ENCODE data around the gene SYNE2.

GRCh38 chr14:63993992-63994391 is 141.2 kb downstream of the SYNE2 start:
- TF ChIP-seq, protein P1, sequence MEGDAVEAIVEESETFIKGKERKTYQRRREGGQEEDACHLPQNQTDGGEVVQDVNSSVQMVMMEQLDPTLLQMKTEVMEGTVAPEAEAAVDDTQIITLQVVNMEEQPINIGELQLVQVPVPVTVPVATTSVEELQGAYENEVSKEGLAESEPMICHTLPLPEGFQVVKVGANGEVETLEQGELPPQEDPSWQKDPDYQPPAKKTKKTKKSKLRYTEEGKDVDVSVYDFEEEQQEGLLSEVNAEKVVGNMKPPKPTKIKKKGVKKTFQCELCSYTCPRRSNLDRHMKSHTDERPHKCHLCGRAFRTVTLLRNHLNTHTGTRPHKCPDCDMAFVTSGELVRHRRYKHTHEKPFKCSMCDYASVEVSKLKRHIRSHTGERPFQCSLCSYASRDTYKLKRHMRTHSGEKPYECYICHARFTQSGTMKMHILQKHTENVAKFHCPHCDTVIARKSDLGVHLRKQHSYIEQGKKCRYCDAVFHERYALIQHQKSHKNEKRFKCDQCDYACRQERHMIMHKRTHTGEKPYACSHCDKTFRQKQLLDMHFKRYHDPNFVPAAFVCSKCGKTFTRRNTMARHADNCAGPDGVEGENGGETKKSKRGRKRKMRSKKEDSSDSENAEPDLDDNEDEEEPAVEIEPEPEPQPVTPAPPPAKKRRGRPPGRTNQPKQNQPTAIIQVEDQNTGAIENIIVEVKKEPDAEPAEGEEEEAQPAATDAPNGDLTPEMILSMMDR (IDR thresholded peaks at IDR 0.05 in 4 of 5, conservative IDR thresholded peaks at IDR 0.05 in 1 of 5): peak in 1 of 5 experiments; percentile 21
- TF ChIP-seq POLR2A (IDR thresholded peaks at IDR 0.05): no peak
